Tibial nerve (tissue), 3 donors: Measurements from ENCODE around the gene EHHADH.

Source experiments
- POLR2A ChIP-seq, 2 donors: fragments of 450-650 bp; IDR thresholded peaks; one replicate each; pipeline ENCODE4 v1.6.1; 2017; ENCODE audit warnings: antibody characterized with exemption in 2 of 2, mild to moderate bottlenecking in 2 of 2, moderate library complexity in 2 of 2
- TF ChIP-seq, protein P1 (sequence below), 5 experiments: fragments of 200-600 bp in 3 of 5; fragments of 450-650 bp in 2 of 5; sonication (generic) in 3 of 5; IDR thresholded peaks; one replicate each; pipeline ENCODE4 v1.5.1; 2016 to 2019; ENCODE audit warnings: antibody characterized with exemption in 5 of 5, mild to moderate bottlenecking in 3 of 5, moderate library complexity in 2 of 5

GRCh38 chr3:185276415-185276814, 22.6 kb upstream of the EHHADH start:
- TF ChIP-seq, protein P1, sequence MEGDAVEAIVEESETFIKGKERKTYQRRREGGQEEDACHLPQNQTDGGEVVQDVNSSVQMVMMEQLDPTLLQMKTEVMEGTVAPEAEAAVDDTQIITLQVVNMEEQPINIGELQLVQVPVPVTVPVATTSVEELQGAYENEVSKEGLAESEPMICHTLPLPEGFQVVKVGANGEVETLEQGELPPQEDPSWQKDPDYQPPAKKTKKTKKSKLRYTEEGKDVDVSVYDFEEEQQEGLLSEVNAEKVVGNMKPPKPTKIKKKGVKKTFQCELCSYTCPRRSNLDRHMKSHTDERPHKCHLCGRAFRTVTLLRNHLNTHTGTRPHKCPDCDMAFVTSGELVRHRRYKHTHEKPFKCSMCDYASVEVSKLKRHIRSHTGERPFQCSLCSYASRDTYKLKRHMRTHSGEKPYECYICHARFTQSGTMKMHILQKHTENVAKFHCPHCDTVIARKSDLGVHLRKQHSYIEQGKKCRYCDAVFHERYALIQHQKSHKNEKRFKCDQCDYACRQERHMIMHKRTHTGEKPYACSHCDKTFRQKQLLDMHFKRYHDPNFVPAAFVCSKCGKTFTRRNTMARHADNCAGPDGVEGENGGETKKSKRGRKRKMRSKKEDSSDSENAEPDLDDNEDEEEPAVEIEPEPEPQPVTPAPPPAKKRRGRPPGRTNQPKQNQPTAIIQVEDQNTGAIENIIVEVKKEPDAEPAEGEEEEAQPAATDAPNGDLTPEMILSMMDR (IDR thresholded peaks at IDR 0.05), result no peak
- no peak for TF ChIP-seq POLR2A (IDR thresholded peaks at IDR 0.05)
